AG08395 (cell line): ENCODE measurements around the gene KDM4E.

ENCODE experiments used
- DNase-seq: peaks from one replicate; pipeline ENCODE4 v3.0.0; 2012; ENCODE audit warnings: mixed read lengths, low spot score

KDM4E gene

DNA sequence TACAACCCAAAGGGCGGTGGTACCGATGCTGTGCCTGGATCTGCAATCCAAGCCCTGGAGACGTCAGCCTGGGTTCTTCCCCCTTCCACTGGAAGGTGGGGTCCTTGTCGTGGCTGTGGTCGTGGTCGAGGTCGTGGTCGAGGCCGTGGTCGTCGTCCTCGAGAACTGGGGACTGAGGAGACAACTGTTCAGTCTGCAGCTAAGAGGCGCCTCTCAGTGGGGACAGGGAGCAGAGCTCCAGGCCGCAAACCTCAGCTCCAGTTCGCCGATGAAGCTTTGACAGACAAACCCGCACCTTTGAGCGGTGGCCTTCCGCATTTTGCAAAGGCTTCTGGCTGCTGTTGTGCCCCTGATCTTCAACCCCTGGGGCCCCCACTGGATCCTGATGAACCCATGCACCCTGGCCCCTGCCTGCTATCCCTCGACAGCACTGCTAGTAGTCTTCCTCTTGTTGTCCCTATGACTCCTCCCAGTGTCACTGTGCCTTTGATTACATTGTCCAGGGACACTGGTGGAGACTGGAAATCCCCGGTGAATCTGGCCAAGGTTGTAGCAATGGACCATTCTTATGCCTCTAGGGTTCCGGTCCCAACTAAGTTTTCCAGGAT, 25.6 kb downstream of the KDM4E start:
- no peak for DNase-seq

DNA sequence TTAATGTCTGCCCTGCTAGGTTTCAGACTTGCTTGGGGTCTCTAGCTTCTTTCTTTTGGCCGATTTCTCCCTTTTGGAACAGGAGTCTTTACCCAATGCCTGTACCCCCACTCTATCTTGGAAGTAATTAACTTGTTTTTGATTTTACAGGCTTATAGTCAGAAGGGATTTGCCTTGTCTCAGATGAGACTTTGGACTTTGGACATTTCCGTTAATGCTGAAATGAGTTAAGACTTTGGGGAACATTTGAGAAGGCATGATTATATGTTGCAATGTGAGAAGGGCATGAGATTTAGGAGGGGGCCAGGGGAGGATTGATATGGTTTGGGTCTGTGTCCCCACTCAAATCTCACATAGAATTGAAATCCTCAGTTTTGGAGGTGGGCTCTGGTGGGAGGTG, 29.3 kb downstream of the KDM4E start:
- no peak for DNase-seq

DNA sequence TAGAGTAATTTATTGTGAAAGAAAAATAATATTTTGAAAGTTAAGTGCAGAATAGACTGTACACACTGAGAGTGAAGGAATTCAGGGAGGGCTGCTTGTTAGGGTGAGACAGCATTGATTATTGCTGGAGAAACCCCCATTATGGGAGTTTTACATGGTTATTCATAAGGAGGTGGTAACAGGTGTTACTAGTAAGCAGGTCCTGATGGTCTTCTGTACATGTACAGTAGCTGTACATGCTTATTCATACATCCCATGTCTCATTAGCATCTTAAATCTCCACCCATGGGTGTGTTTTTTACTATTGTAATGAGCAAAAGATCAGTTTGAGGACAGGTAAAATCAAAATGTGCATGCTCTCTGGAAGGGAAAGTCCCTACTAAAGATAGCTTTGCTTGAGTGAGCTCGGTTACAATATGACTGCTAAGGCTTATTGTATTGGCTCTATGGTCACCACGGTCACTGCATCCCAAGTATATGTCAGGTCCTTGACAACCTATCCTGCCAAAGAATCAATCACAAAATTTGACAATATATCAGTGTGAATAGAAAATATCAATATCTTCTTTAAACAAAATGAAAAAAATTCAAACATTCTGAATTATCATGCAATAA, 30.3 kb downstream of the KDM4E start:
- DNase-seq = no peak

DNA sequence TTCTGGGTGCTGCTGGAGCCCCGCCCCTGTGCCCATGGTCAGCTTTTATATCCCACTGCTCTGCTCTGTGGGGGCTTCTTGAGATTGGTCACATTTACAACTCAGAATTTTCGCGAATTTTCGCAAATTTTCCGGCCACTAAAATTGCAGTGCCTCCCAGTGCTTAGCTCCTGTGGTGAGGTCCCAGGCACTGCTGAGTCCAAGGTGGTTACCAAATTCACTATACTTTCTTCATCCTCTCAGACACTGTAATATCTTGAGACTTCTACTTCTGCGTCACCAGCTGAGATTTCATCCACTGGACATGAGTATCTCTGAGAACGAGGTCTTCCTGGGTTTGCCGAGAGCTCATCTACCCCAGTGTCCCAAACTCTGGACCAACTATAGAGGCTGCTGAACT, 32.9 kb downstream of the KDM4E start:
- no peak for DNase-seq

DNA sequence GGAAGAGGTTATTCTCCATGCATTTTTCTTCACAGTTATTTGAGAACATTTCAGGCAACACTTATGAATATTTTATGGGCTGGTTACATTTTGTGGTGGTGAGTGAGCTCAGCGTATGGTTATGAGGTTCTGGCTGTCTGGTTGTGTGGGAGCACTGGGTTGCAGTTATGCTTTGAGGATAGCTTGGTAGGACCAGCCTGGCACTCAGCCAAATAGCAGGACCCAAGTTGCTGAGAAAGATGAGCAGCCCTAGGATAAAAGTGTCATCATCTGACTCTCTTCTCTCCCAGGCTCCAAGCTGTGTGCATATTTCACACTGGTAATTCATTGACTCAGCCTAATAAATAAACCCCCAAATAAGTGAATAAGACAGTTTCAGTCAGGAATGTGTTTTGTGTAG, 33.6 kb downstream of the KDM4E start:
- no peak for DNase-seq

DNA sequence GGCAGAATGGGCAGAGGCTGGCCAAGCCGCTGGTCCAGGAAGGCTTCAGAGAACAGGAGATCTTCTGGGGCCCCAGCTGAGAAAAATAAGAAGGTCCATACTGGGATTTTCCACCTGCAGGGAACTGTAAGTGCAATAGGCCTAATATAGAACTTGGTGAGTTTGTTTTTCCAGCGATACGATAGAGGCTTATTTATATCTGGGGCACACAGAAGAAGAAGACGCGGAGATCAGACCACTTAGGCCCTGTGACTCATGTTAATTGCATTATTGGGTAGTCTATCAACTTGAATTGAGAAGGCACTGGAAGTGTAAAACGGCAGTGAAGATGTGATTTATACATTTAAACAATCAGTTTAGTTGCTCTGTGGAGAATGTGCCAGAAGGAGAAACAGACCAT, 34.0 kb downstream of the KDM4E start:
- no peak for DNase-seq

DNA sequence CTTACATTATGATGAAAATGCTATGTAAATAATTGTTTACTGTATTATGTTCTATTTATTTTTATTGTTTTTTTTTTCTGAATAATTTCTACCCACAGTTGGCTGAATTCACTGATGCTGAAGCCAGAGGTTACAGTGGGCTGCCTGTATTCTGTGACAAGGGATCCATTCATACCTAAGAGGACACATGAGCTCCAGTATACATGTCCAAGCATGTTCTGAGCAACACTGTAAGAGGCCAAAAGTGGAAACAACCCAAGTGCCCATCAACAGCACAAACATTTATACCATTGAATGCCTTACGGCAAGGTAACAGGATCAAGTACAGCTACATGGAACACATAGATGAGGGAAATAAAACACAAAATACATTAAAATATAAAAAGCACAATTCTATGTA, 40.3 kb downstream of the KDM4E start:
- DNase-seq = no peak

DNA sequence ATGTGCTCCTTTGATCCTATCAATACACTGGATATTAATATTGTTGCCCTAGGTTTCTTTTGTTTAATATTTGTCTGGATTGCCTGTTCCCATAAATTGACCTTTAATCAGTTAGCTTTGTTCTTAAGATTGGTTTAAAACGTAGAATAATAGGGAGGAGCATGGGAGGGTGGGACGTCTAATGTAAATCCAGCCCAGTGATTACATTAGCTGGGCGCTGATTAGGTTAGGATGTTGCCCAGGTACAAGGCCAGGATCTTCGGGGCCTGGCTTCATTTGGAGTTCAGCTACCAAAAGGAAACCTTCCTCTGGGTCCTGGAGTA, 41.6 kb downstream of the KDM4E start, which contains the start of gene SRSF8:
Gene SRSF8, plus strand, starts transcription at position 204 of the 323 bp plus-strand sequence. CDS start 308 bp downstream, outside the sequence.
- DNase-seq = no peak

DNA sequence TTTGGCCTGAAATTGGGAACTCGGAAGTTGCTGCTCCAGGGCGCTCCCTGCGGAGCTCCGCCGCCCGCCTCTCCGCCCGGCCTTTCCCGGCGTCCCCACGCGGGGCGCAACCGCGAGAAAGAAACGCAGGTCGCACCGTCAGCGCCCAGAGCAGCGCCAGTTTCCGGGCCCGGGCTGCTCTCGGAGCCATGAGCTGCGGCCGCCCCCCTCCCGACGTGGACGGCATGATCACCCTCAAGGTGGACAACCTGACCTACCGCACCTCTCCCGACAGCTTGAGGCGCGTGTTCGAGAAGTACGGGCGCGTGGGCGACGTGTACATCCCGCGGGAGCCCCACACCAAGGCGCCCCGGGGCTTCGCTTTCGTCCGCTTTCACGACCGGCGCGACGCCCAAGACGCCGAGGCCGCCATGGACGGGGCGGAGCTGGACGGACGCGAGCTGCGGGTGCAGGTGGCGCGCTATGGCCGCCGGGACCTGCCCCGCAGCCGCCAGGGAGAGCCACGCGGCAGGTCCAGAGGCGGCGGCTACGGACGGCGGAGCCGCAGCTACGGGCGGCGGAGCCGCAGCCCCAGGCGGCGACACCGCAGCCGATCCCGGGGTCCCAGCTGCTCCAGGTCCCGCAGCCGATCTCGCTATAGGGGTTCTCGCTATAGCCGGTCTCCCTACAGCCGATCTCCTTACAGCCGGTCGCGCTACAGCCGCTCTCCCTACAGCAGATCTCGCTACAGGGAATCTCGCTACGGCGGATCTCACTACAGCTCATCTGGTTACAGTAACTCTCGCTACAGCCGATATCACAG, 42.2 kb downstream of the KDM4E start:
- DNase-seq = peak; percentile 75

DNA sequence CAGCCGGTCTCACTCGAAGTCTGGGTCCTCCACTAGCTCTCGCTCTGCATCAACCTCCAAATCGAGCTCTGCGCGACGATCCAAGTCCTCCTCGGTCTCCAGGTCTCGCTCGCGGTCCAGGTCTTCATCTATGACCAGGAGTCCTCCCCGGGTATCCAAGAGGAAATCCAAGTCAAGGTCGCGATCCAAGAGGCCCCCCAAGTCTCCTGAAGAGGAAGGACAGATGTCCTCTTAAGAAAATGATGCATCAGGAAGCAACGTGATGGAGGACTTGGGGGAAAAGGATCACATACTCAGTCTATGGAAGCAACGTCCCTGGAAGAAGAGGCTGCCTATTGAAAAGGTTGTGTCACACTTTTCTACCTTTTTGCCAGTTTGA, 42.8 kb downstream of the KDM4E start:
- DNase-seq = peak; percentile 35

DNA sequence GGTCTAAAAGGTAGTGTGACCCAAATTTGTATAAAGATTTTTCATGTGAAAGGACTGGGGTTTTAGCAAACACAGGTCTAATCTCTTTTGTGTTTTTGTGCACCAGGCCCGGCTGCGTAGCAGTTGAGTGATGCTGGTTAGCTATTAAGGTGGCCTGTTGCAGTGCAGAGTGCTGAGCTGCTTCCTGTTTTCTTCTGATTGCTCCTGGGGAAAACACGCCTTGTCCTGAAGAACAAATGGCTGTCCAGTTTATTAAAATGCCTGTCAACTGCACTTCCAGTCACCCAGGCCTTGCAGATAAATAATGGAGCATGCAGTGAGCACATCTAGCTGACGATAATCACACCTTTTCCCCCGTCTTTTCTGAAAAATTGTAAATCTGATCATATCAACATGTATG, 43.5 kb downstream of the KDM4E start:
- peak; percentile 81 for DNase-seq

DNA sequence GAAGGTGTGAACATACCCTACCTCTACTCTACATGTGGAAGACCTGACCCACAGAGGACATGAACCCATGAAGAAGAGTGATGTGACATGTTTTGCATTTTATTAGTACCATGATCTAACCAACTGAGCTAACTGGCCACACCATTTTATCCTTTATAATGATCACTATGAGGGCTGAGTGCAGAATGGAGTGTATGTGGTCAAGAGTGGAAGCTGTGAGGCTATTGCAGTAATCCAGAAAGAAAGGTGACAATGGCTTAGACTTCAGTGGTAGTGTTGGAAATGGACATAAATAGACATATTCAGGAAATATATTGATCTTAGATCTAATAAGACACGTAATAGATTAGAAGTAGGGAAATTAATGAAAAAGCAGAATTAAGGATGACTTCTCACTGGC, 45.4 kb downstream of the KDM4E start:
- DNase-seq = no peak

DNA sequence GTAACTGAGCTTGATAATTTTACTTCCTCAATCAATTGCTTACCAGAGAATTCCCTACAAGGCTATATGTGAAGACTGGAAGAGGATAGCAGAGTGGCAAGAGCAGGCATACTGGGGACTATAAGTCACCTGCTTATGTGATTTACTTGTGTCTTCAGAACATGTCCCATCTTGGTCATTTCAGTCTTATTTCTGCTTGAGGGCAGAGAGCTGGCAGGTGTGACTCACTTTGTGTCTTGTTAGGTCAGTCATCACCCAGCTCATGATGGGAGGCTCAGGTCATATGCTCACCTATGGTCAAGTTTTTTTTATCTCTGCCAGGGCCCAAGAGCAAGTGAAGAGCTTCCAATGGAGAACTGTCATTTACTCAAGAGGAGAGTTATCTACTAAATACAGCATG, 47.9 kb downstream of the KDM4E start:
- no peak for DNase-seq

DNA sequence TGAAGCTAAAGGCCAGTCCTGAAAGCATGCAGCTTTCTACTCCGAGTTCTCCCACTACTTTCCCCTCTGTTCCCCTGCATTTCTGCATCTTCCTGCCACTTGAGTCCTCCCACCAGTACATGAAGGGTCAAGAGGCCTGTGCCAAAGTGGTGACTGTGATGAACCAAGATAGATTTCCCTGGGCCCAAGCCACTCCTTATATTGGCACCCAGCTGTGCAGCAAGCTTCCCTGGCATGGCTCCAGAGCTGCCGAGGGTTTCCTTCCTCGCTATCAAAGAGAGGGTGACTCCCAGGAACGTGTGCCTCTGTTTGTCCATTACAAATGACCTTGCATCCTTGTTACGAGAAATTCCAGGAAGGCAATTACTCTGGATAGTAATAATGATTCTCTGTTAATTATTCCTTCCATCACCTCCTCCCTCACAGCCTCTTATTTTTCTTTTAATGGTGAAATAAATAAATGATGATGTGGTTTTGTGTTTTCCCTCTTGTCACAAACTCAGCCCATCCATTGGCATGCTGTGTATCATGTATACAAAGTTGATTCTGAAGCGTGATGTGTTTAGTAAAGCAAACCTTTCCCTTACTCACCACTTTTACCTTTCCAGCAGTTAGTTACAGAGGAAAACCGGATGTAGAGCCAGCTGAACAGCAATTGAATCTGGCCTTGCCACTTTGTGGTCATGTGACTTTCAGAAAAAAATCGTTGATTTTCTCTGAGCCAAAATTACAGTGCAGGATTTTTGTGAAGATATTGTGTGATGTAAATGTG, 49.9 kb downstream of the KDM4E start:
- no peak for DNase-seq

DNA sequence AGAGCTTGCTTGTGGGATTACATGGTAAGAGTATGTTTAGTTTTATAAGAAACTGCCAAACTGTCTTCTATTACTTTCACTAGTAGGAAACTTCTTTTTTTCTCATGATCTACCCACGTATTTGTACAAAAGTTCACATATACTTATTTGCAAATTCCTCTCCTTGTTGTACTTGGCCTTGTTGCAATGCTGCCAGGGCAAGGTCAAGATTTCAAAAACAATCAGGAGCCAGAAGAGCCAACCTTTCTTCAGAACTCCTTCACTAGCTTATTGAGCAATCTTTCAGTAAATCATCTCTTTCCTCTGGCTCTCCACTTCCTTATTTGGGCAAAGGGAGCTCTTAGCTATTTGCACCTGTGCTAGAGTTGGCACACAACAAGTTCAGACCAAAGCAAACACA, 51.4 kb downstream of the KDM4E start:
- DNase-seq = no peak

DNA sequence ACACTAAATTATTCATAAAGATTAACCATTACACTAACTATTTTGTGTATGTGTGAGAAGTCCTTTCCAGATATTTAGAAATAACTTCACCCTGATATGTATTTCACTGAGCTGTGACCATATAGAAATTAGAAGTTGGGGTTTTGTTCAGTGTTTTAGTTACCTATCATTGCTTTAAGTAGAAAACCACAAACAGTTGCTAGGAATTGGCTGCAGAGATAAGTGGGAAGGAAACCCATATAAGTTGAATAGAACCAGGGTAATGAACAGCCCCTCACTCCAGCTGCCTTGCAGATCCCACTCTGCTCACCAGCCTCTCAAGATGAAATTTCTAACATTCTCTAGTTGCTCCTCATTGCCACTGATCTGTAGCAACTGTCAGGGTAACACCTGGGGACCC, 51.9 kb downstream of the KDM4E start:
- DNase-seq = no peak
